HG03469 (cell line): ENCODE measurements around the gene ARID2.

Source experiments
- ATAC-seq: cut with Tn5 transposase; IDR thresholded peaks from one replicate; pipeline ENCODE4 v1.9.1; 2021; ENCODE audit warnings: mild to moderate bottlenecking, moderate library complexity, moderate number of reproducible peaks; ENCODE audit not compliant: unreplicated experiment

Gene ARID2

GRCh38 chr12:45915405-45915804 is 185.9 kb downstream of the ARID2 start:
- no peak for ATAC-seq

DNA sequence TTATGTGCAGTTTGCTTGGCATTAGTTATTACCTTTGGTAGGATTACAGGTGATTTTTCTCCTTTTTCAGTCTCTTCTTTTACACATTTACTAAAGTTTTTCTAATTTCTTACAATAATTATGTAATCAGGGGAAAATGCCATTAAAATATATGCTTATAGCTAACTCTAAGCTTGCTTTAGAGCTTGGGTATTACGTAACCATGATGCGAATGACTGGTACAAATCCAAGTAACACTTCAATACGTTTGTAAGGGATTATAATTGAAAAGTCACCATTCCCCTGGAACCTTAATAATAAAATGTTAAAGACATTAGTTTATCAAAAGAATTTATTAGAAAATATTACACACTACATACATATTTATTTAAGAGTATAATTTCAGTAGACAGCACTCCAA is 189.3 kb downstream of the ARID2 start:
- ATAC-seq = no peak

DNA sequence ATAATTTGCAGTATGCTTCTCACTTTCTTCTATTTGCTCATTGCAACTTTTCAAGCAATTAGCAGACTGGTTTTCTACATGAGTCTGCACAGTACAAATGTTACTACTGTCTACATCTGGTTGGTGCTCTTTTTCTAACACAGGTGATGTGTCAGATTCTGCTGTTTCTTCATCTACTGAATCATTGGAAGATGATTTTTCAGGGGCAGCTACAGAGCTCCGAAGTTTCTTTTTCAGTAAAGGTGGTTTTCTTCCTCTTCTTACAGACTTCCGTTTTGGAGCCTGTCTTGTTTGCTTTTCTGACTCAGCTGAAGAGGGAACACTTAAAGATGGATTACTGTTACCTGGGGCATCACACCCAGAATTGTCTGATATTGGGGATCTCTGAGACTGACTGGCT is 198.8 kb downstream of the ARID2 start:
- no peak for ATAC-seq

DNA sequence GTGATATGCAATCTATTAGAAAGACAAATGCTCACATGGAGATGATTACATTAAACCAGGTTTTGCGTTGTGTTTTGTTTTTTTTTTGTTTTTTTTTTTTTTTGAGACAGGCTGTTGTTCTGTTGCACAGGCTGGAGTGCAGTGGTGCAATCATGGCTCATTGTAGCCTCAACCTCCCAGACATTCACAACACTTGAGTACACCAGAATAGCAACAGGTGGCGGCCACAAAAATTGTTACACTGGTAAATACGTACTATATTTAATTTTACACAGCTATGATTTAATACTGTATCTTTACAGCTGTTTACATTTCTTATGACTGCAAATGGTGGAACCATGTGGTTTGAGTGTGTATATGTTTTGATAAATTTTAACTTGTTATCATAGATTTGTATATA is 200.9 kb downstream of the ARID2 start:
- ATAC-seq = no peak

DNA sequence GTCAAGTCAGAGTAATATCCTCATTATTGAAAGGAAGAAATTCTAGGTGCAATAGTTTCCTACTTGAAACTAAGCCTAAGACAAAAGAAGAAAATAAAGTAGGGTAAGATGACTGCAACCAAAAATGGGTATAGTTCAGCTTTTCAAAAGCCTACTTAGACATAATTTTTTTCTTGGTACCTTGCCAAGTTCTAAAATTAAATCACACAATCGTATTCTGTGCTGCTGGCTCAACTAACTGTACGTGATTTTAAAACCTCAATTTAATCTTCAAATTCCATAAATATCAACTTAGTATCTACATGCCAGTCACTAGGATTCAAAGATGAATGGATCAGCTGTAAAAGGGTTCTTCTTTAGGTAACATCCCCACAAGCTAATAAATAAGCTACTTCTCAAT is 204.0 kb downstream of the ARID2 start:
- no peak for ATAC-seq

DNA sequence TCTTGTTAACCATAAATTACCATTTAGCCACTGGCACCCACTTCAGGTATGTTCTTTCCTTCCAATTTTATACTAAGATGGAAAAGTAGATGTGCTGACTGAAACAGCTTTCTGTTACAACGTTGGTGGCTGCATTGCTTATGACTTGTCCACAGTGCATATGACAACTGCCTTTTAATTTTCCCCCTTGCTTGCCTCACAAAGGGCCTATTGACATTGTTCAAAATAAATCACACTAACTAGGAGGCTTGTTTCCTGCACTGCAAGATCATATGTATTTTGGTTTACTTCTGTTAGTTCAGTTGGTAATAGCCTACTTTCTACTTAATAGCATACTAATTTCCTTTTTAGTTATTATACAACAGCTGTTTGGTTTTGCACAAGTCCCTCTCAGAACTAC is 205.4 kb downstream of the ARID2 start:
- no peak for ATAC-seq

DNA sequence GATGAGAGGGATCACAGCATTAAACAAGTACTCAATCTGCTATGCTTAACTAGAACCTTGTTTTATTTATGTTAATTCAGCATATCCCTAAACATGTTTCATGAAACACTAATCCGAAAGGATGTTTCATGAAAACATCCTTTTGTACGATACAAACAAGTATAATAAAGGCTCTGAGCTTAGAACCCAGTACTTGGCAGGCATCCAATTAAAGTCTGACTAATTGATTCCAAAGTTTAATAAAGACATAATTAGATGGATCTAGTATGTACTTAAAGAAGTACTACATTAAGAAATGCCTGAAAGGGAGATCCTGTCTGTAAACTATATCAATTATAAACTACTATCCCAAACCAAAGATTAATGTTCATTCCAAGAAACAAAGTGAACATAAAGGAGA is 209.1 kb downstream of the ARID2 start:
- ATAC-seq = no peak

- ATAC-seq = no peak
Measured at GRCh38 chr12:45939759-45940158, 210.3 kb downstream of the ARID2 start.

DNA sequence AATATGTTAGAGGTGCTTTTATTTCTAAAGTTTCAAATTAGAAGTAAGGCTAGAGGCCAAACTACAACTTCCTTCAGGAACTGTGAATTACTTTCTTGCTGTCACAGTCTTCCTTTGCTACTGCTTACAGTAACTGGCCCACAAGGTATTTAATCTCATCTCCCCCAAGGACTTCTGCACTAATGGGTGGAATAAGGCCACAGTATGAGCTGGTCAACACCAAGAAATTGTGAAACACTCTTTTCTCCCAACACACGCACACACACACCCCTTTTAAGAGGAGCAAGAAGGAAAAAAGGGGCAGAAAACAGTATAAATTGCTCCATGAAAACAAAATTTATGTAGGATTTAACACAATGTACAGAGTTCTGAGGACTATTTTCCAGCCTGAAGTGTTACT is 215.3 kb downstream of the ARID2 start:
- ATAC-seq = no peak

DNA sequence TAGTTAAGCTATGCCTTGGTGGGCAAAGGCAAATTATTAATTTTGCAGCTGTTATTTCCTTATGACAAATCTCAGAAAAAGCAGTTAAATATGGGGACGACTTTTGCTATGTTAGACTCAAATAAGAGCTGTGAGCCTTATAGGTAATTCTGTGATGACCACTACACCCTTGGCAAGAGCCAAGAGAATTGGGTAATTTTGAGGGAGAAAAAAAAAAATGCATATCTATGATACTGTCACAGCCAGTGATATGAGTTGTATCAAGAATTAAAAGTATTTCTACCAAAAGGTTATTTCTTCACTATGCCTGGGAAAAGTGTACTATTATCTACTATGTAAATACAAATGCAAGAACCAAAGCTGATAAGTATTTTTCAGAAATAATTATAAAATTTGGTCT is 216.9 kb downstream of the ARID2 start:
- ATAC-seq = no peak

DNA sequence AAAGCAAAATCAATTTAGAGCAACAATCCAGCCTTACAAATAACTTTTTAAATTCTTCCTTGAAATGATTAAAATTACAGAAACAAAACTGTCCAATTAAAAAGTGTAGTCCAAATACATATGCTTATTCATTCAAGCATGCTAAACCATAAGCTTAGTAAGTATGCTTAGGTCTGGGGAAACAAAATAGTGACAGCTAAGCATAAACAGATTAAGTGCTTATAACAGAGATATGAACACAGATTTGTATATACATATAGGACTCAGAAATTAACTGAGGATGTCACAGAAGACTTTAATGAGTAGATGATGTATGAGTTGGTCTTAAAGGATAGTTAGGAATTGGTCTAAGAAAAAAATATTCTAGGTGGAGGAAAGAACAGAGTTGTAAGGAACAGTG is 219.0 kb downstream of the ARID2 start:
- ATAC-seq = no peak
